K562 (cell line): Measurements from ENCODE around the gene COQ8B. TPM values are rescaled to one million over a fixed set of nuclear protein-coding genes. Genes with fewer than 3 reads are reported as not detected.

Source experiments
- ATAC-seq: fragments of 200-7000 bp; cut with Tn5 transposase; 3 replicates; pipeline ENCODE4 v1.9.1; 2020; ENCODE audit warnings: moderate library complexity
- BruUV-seq: library from RNA; stranded (reverse); fragments of 400-500 nt; replicated peaks from 2 replicates; lab custom pipeline; 2021; lab: Mats Ljungman, UMichigan
- CTCF ChIA-PET: fragments of 300-600 bp; formaldehyde crosslinking; extraction: SDS; loops from one replicate; lab custom pipeline; 2021; ENCODE audit warnings: low intra/inter-chr PET ratio; lab: Yijun Ruan, JAX
- POLR2A ChIA-PET: fragments of 300-600, 350-650 bp; sonication (Branson Sonifier 250); formaldehyde crosslinking; extraction: SDS; loops from one replicate; lab custom pipeline; 2021; ENCODE audit warnings: antibody characterized with exemption, inconsistent platforms; lab: Yijun Ruan, JAX
- DNase-seq, 4 experiments: peaks; one replicate each; pipeline versions ENCODE4 v3.0.0 to v3.0.0-alpha.2; 2011 to 2018; ENCODE audit warnings: low spot score in 3 of 4, mixed read lengths in 3 of 4; ENCODE audit errors: extremely low read depth in 1 of 4
- FAIRE-seq: peaks from 2 replicates; lab custom pipeline; 2011; peaks lifted over from hg19 to GRCh38; lab: Jason Lieb, UNC
- H2AFZ ChIP-seq: 2 replicates; pipeline ENCODE4 v1.6.0; 2011; ENCODE audit warnings: low read depth, low read length, control low read depth, inconsistent platforms
- H3K27ac ChIP-seq: fragments of 200-600 bp; 3 replicates; pipeline ENCODE4 v1.8.0; 2011; ENCODE audit warnings: low read depth, mild to moderate bottlenecking, control low read depth, inconsistent platforms, low read length, moderate library complexity, mixed read lengths; ENCODE audit errors: extremely low read depth
- H3K27me3 ChIP-seq, 2 experiments: fragments of 300-600 bp in 1 of 2; 2 replicates in 1 of 2; 3 replicates in 1 of 2; pipeline versions ENCODE4 v1.6.0 to v1.8.0; 2011; ENCODE audit warnings: inconsistent platforms in 2 of 2, low read length in 2 of 2, mild to moderate bottlenecking in 1 of 2, mixed read lengths in 1 of 2, moderate library complexity in 1 of 2; ENCODE audit not compliant: control insufficient read depth in 2 of 2, insufficient read depth in 2 of 2
- H3K36me3 ChIP-seq: fragments of 300-600 bp; 3 replicates; pipeline ENCODE4 v1.8.0; 2011; ENCODE audit warnings: mild to moderate bottlenecking, low read length, inconsistent platforms; ENCODE audit not compliant: control insufficient read depth, insufficient read depth
- H3K4me1 ChIP-seq, 2 experiments: fragments of 200-600 bp in 1 of 2; replicated peaks in 1 of 2; 2 replicates in 1 of 2; 3 replicates in 1 of 2; pipeline versions ENCODE4 v1.5.1 to v1.8.0; 2011; ENCODE audit warnings: inconsistent platforms in 2 of 2, low read length in 2 of 2, mild to moderate bottlenecking in 1 of 2, mixed read lengths in 1 of 2, moderate library complexity in 1 of 2; ENCODE audit not compliant: control insufficient read depth in 2 of 2, insufficient read depth in 2 of 2
- H3K4me2 ChIP-seq: 2 replicates; pipeline ENCODE4 v1.6.1; 2011; ENCODE audit warnings: low read length, control low read depth, inconsistent platforms, mixed read lengths; ENCODE audit not compliant: insufficient read depth
- H3K4me3 ChIP-seq: fragments of 200-600 bp; sonication (generic), shearing (Covaris generic); 2 replicates; pipeline ENCODE4 v1.5.1; 2016; ENCODE audit warnings: control low read depth, inconsistent platforms
- H3K79me2 ChIP-seq: fragments of 200-600 bp; 3 replicates; pipeline ENCODE4 v1.8.0; 2011; ENCODE audit warnings: low read length, inconsistent platforms; ENCODE audit not compliant: control insufficient read depth, insufficient read depth
- H3K9ac ChIP-seq, 2 experiments: 2 replicates each; pipeline versions ENCODE4 v1.6.0 to v1.6.1; 2011; ENCODE audit warnings: low read depth in 2 of 2, low read length in 2 of 2, control low read depth in 1 of 2, inconsistent platforms in 1 of 2, mild to moderate bottlenecking in 1 of 2, mixed read lengths in 1 of 2; ENCODE audit not compliant: insufficient read depth in 1 of 2
- H3K9me1 ChIP-seq: one replicate; pipeline ENCODE4 v1.6.0; 2011; ENCODE audit warnings: inconsistent platforms, mild to moderate bottlenecking, low read length, moderate library complexity; ENCODE audit not compliant: control insufficient read depth, insufficient read depth
- H3K9me3 ChIP-seq: replicated peaks from 2 replicates; pipeline ENCODE4 v1.5.1; 2011; ENCODE audit warnings: low read depth, low read length, inconsistent platforms; ENCODE audit not compliant: control insufficient read depth, insufficient read depth
- H4K20me1 ChIP-seq: replicated peaks from 2 replicates; pipeline ENCODE4 v1.6.1; 2011; ENCODE audit warnings: low read length, inconsistent platforms, mixed read lengths; ENCODE audit not compliant: control insufficient read depth, insufficient read depth
- ETS1 ChIP-seq: conservative IDR thresholded peaks from 2 replicates; pipeline ENCODE4 v1.6.1; 2011; ENCODE audit warnings: low read depth, mild to moderate bottlenecking, low read length; ENCODE audit not compliant: control insufficient read depth
- GABPA ChIP-seq: fragments of 200-800 bp; sonication (Bioruptor generic); conservative IDR thresholded peaks from 2 replicates; pipeline ENCODE4 v1.6.1; 2016; ENCODE audit warnings: low read depth, missing genetic modification characterization, missing compliant biosample characterization
- MXD1 ChIP-seq: fragments of 250-450 bp; sonication (Bioruptor Pico); IDR thresholded peaks from 2 replicates; pipeline ENCODE4 v1.8.0; 2021; ENCODE audit warnings: borderline replicate concordance, mild to moderate bottlenecking, moderate library complexity; ENCODE audit not compliant: poor library complexity, severe bottlenecking
- PTRF ChIP-seq: fragments of 450-650 bp; IDR thresholded peaks from 2 replicates; pipeline ENCODE4 v1.6.1; 2016; ENCODE audit warnings: mild to moderate bottlenecking, missing genetic modification characterization, missing compliant biosample characterization
- ZNF146 ChIP-seq: IDR thresholded peaks from one replicate; pipeline ENCODE4 v1.6.1; 2018; ENCODE audit warnings: missing compliant biosample characterization; ENCODE audit not compliant: unreplicated experiment
- WGBS: fragments of 100-300 bp; shearing (Covaris generic); methylation state at CpG from one replicate; pipeline ENCODE4 v1.1.6; 2016; ENCODE audit warnings: low coverage, mixed read lengths; ENCODE audit not compliant: insufficient coverage; ENCODE audit errors: missing lambda C conversion rate; 5-methylcytosine and 5-hydroxymethylcytosine counted together
- in situ Hi-C: fragments of 300-500 bp; cut with MboI; formaldehyde crosslinking; loops from 4 replicates; pipeline ENCODE4 v1.15.0; 2018; ENCODE audit warnings: inconsistent platforms, mixed read lengths
- intact Hi-C: fragments of 100-400 bp; cut with micrococcal nuclease; formaldehyde crosslinking; loops from 2 replicates; pipeline ENCODE4 v1.14.2; 2022
- polyA plus RNA-seq, 8 experiments: library from polyadenylated mRNA; depleted of rRNA in 4 of 8; stranded (reverse) in 5 of 8; unstranded in 3 of 8; fragments of >200 nt; fragmentation: Nextera tagmentation in 2 of 8; fragmentation: Illumina TruSeq in 1 of 8; extraction: Ambion mirVana in 2 of 8; extraction: Trizol in 1 of 8; gene quantifications; 2 replicates each; pipeline versions ENCODE4 v1.2.1 to v1.2.3, GENCODE V29; 2011 to 2014; ENCODE audit warnings: inconsistent platforms in 1 of 8, missing spikeins in 1 of 8
- total RNA-seq, 7 experiments: library from RNA; depleted of rRNA in 6 of 7; stranded (reverse); fragments of >200 nt in 6 of 7; fragmentation: Illumina TruSeq in 2 of 7; extraction: Trizol in 2 of 7; gene quantifications; 2 replicates each; pipeline versions ENCODE4 v1.2.1 to v1.2.3, GENCODE V29; 2011 to 2021; ENCODE audit warnings: low replicate concordance in 1 of 7

COQ8B gene
- total and polyA plus RNA-seq, 9 of the 15 experiments (the other 6 are each of a cell fraction or from before 2014, with no cell fraction given) = 0.41 to 32.3 (median 12.9) TPM

GRCh38 chr19:40702337-40703012 lies 14.2 kb downstream of the COQ8B start (continued):
- TF ChIP-seq ETS1 (0 out of 2 replicates have a peak, but pooled peaks have one; percentile 56), PTRF (tag) (no peak)

- no peaks in the 10 kb centered on the region for H3K9me3 ChIP-seq
- no peaks in the 10 kb centered on the region for H4K20me1 ChIP-seq
- in situ Hi-C loops = no loop called here
- DNase-seq (no peak), ATAC-seq (no peak), FAIRE-seq (no peak)
- H3K4me1 ChIP-seq = peaks cover 12 to 27% of the 10 kb centered on the region in 2 experiments; a peak in 4 of 5 replicates
- peaks cover 37% of the 10 kb centered on the region for H3K36me3 ChIP-seq
- no TSS peak for BruUV-seq
- intact Hi-C loops = loop anchor here (1.0 kb wide), 1 partner anchor 39 kb away; no protein-coding TSS in a partner anchor
- H3K4me3 ChIP-seq = no peak overlapping the region
- no peak overlapping the region for H3K4me2 ChIP-seq
- H3K9me1 ChIP-seq = no peaks in the 10 kb centered on the region
- H2AFZ ChIP-seq = no peak overlapping the region
- no peaks in the 10 kb centered on the region for H3K79me2 ChIP-seq
- ChIA-PET CTCF (interaction anchor here (2.3 kb wide), 1 partner anchor 39 kb away, joined by 21 read pairs; no protein-coding TSS in a partner anchor), POLR2A (interaction anchor here (0.6 to 1.6 kb wide), 4 partner anchors 9 to 708 kb away, joined by 3 to 6 read pairs (median 5); no protein-coding TSS in a partner anchor)
- H3K9ac ChIP-seq = no peak overlapping the region; a peak in 1 of 4 replicates
- no peak overlapping the region for H3K27ac ChIP-seq
- TF ChIP-seq ZNF146 (peak; percentile 88), MXD1 (no peak), GABPA (no peak)
- WGBS = 78% methylated on average over 6 of the region's 6 CpGs
- no peaks in the 10 kb centered on the region for H3K27me3 ChIP-seq
Observed at GRCh38 chr19:40701758-40702157, 14.9 kb downstream of the COQ8B start.
